GM12865 (cell line): ENCODE measurements around the gene ITLN1.
"Not testable (repeated sequence)": the region's sequence is repeated elsewhere in the genome, so short reads cannot be mapped to it uniquely, and the experiment has no call there.

ENCODE experiments used
- DNase-seq: peaks from one replicate; pipeline ENCODE4 v3.0.0; 2010; ENCODE audit warnings: low read depth
- H3K4me3 ChIP-seq: 2 replicates; pipeline ENCODE4 v1.5.1; 2011; ENCODE audit warnings: mild to moderate bottlenecking, low read depth, low read length, control low read depth
- CTCF ChIP-seq: IDR thresholded peaks from 2 replicates; pipeline ENCODE4 v1.5.1; 2011; ENCODE audit warnings: low read length, control low read depth, low read depth, inconsistent platforms; ENCODE audit not compliant: insufficient read depth; ENCODE audit errors: missing control alignments

Gene ITLN1

DNA sequence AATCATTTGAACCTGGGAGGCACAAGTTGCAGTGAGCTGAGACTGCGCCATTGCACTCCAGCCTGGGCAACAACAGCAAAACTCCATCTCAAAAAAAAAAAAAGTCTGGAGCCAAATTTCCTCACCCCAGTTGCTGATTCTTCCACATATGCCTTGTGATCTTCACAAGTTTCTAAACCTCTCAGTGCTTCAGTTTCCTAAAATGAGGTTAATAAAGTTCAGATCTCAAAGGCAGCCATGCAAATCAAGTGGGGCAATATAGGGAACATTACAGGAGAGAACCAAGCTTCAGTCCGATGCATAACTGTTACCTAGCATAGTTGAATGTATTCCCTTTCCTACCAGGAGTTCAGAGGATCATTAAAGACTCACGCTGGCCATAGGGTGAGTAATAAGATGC, 4.8 kb downstream of the ITLN1 start:
- no peak overlapping the region for H3K4me3 ChIP-seq
- DNase-seq, result no peak
- TF ChIP-seq CTCF, result no peak

DNA sequence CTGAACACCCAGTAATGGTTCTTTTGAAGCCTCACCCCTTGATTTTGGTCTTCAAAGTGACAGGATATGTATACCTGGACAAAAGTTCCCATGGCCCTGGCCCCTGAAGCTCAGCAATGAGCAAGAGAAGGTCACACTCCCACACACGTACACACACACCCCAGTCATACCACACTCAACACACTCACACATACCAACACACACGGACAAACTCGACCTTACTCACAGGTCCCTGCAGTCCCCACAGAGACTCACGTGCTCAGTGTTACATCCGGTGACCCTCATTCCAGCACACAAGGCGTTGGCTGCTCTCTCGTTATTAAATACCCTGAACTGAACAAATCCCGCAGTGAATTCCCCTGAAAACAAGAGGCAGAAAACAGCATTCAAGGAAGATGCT, 5.9 kb downstream of the ITLN1 start:
- no peak for DNase-seq
- no peak overlapping the region for H3K4me3 ChIP-seq
- TF ChIP-seq CTCF, result no peak

DNA sequence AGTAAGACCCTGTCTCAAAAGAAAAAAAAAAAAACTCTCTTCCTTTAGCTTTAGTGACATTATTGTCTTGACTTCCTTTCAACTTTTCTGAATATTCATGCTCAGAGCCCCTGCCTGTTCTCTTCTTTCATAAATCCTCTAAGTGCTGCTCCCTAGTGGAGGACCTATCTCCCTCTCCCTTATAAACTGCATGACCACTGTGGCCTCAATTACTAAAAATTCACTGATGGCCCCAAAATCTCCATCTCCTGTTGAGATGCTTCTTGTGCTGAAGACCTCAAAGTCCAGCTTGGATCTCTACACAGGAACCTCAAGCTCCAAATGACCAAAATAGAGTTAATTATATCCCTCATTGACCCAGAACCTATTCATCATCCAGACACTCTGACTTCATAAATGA, 7.8 kb downstream of the ITLN1 start:
- DNase-seq, result peak; percentile 48
- no peak overlapping the region for H3K4me3 ChIP-seq
- peak; percentile 25 for TF ChIP-seq CTCF

- no peak for DNase-seq
- TF ChIP-seq CTCF, result no peak
- no peak overlapping the region for H3K4me3 ChIP-seq
These were observed 8.7 kb downstream of the ITLN1 start for GRCh38 chr1:160876311-160876710.

GRCh38 chr1:160875591-160875990, 9.4 kb downstream of the ITLN1 start:
- DNase-seq, H3K4me3 ChIP-seq: not testable (repeated sequence)

DNA sequence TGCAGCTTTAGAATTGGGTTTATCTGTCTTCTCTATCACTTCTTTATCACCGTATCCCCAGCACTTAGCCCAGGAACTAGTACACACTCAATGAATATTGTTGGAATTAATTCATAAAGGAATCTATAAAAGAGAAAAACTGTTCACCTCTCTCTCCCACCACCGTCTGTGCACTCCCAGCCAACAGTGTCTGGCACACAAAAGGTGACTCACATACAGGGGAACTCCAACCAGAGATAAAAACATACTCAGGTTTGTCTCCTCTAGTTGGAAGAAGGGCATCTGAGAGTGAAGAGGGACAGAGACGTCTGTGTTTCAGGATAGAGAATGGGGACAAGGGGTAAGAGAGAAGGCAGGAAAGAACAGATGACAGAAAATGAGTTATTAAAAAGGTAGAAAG, 10.0 kb downstream of the ITLN1 start:
- no peak for TF ChIP-seq CTCF
- H3K4me3 ChIP-seq, result no peak overlapping the region
- DNase-seq, result no peak

DNA sequence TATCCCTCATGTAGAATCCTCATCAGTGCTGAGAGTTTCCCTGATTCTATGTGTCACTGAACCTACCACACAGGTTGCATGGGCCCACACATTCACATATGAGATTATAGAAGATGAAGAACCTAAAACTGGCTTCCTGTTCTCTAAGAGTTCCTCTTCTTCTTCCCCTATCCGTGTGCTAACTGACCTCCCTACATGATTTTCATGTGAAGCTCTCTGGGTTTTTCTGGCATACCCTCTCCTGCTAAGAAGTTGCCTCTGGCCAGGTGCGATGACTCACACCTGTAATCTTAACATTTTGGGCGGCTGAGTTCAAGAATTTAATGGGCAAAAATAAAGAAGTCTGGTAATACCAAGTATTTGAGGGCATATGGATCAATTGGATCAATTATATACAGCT, 16.8 kb downstream of the ITLN1 start:
- H3K4me3 ChIP-seq, result no peak overlapping the region
- no peak for TF ChIP-seq CTCF
- DNase-seq, result no peak

DNA sequence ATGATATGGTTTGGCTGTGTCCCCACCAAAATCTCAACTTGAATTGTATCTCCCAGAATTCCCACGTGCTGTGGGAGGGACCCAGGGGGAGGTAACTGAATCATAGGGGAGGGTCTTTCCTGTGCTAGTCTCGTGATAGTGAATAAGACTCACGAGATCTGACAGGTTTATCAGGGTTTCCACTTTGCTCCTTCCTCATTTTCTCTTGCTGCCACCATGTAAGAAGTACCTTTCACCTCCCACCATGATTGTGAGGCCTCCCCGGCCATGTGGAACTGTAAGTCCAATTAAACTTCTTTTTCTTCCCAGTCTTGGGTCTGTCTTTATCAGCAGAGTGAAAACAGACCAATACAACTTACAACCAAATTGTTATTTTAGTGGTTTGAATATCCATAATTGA, 17.3 kb downstream of the ITLN1 start:
- H3K4me3 ChIP-seq, DNase-seq: not testable (repeated sequence)
